Adrenal gland (tissue), 5 donors: Measurements from ENCODE around the gene ACAT2.

ENCODE experiments used
- CTCF ChIP-seq, 6 experiments: fragments of 450-650 bp in 4 of 6; fragments of 200-600 bp in 2 of 6; sonication (generic) in 1 of 6; IDR thresholded peaks; 1 replicate in 5 of 6; 2 replicates in 1 of 6; pipeline versions ENCODE4 v1.5.1 to v1.8.0; 2016 to 2021; ENCODE audit warnings: antibody characterized with exemption in 6 of 6, mild to moderate bottlenecking in 2 of 6, moderate library complexity in 1 of 6
- POLR2A ChIP-seq, 2 donors: fragments of 450-650 bp; IDR thresholded peaks; one replicate each; pipeline ENCODE4 v1.6.1; 2017; ENCODE audit warnings: antibody characterized with exemption in 2 of 2, mild to moderate bottlenecking in 2 of 2, moderate library complexity in 1 of 2
- donor health status: DM: no; HTN: no; CAD: no.

GRCh38 chr6:159819098-159819497, 57.3 kb downstream of the ACAT2 start:
- TF ChIP-seq POLR2A (IDR thresholded peaks at IDR 0.05) (no peak), CTCF (IDR thresholded peaks at IDR 0.05) (no peak)
